SH-SY5Y (cell line): ENCODE measurements around the gene RANBP3L.

Experiments used
- GATA2 ChIP-seq: IDR thresholded peaks from 2 replicates; pipeline ENCODE4 v1.6.1; 2011; ENCODE audit warnings: mild to moderate bottlenecking, low read depth, low read length
- GATA3 ChIP-seq: IDR thresholded peaks from 2 replicates; pipeline ENCODE4 v1.6.1; 2011; ENCODE audit warnings: low read depth, mild to moderate bottlenecking, low read length, moderate library complexity

DNA sequence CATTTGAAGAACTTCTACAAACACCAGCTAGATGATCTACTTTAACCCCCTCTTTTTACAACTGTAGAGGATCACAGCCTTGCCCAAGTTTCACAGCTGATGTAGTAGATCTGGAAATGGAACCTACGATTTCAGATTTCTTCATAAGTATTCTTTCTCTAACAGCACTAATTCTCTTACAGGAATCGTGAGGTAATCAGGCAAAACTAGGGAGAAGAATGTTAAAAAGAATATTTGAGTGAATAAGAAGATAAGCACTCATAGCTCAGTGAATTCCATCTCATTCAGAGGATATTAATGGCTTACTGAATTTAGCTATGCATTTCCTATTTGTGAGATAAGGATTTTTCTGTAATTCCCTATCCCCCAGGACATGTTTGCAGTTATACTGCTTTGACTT is 102.1 kb downstream of the RANBP3L start:
- TF ChIP-seq GATA2 (no peak), GATA3 (no peak)
